Stomach (tissue), 4 donors: Measurements from ENCODE around the gene WDR70.

Experiments used
- CTCF ChIP-seq, 7 experiments: fragments of 450-650 bp in 4 of 7; fragments of 200-600 bp in 3 of 7; sonication (generic) in 3 of 7; IDR thresholded peaks; one replicate each; pipeline ENCODE4 v1.5.1; 2016 to 2019; ENCODE audit warnings: antibody characterized with exemption in 7 of 7, control low read depth in 2 of 7, mild to moderate bottlenecking in 1 of 7
- EP300 ChIP-seq: sonication (generic); formaldehyde crosslinking; IDR thresholded peaks from one replicate; pipeline ENCODE4 v1.6.1; 2017; ENCODE audit warnings: antibody characterized with exemption
- POLR2A ChIP-seq, 4 donors: fragments of 450-650 bp; IDR thresholded peaks; one replicate each; pipeline ENCODE4 v1.6.1; 2016; ENCODE audit warnings: antibody characterized with exemption in 4 of 4, control low read depth in 2 of 4, mild to moderate bottlenecking in 1 of 4, moderate library complexity in 1 of 4
- POLR2AphosphoS5 ChIP-seq, 3 donors: sonication (generic); formaldehyde crosslinking; IDR thresholded peaks; one replicate each; pipeline ENCODE4 v1.6.1; 2016; ENCODE audit warnings: antibody characterized with exemption in 3 of 3

GRCh38 chr5:37799865-37800421 lies 420.8 kb downstream of the WDR70 start:
- TF ChIP-seq EP300 (no peak), CTCF (IDR thresholded peaks at IDR 0.05) (no peak), POLR2A (IDR thresholded peaks at IDR 0.05) (no peak), POLR2AphosphoS5 (IDR thresholded peaks at IDR 0.05) (no peak)
